Measurements from ENCODE around the gene TBL2.
A peak's percentile ranks its signal among the peaks of the same experiment; 100 is the strongest.
"Not testable (repeated sequence)": the region's sequence is repeated elsewhere in the genome, so short reads cannot be mapped to it uniquely, and the experiment has no call there.

Gene TBL2

GRCh38 chr7:73578342-73579128, at the start of gene TBL2:
TSS of gene TBL2 (minus strand) at chr7:73578579. CDS start at chr7:73578549, 30 bp downstream.
- Histone ChIP-seq H3K27me3 (ENCODE audit: control insufficient read depth, insufficient read depth, low read length) (peaks cover 36% of the 10 kb centered on the region), H3K36me3 (ENCODE audit: control insufficient read depth, insufficient read depth, low read length) (peaks cover 12% of the 10 kb centered on the region), H3K4me1 (ENCODE audit: control insufficient read depth, insufficient read depth, low read length) (no peaks in the 10 kb centered on the region), H3K9ac (ENCODE audit: low read depth, low read length) (peak within 1 kb of the TSS; percentile 88), H3K4me3 (ENCODE audit: low read depth, low read length) (peak within 1 kb of the TSS; percentile 79), H3K9me3 (ENCODE audit: control insufficient read depth, insufficient read depth, low read length) (no peaks in the 10 kb centered on the region)

- H3K36me3 ChIP-seq (ENCODE audit: control insufficient read depth, insufficient read depth, low read length): no peaks in the 10 kb centered on the region
- no peaks in the 10 kb centered on the region for H3K9me3 ChIP-seq (ENCODE audit: control insufficient read depth, insufficient read depth, low read length)
- peaks cover 3% of the 10 kb centered on the region for H3K4me1 ChIP-seq (ENCODE audit: control insufficient read depth, insufficient read depth, low read length)
- H3K9ac ChIP-seq (ENCODE audit: low read depth, low read length): no peak overlapping the region
- H3K27me3 ChIP-seq (ENCODE audit: control insufficient read depth, insufficient read depth, low read length): peaks cover 17% of the 10 kb centered on the region
- H3K4me3 ChIP-seq (ENCODE audit: low read depth, low read length): no peak overlapping the region
Observed at GRCh38 chr7:73626814-73627213, 48.4 kb upstream of the TBL2 start.

GRCh38 chr7:73625276-73625675, 46.9 kb upstream of the TBL2 start:
- Histone ChIP-seq H3K9ac (ENCODE audit: low read depth, low read length) (no peak overlapping the region), H3K4me1 (ENCODE audit: control insufficient read depth, insufficient read depth, low read length) (peaks cover 3% of the 10 kb centered on the region), H3K36me3 (ENCODE audit: control insufficient read depth, insufficient read depth, low read length) (no peaks in the 10 kb centered on the region), H3K4me3 (ENCODE audit: low read depth, low read length) (no peak overlapping the region), H3K9me3 (ENCODE audit: control insufficient read depth, insufficient read depth, low read length) (no peaks in the 10 kb centered on the region), H3K27me3 (ENCODE audit: control insufficient read depth, insufficient read depth, low read length) (peaks cover 21% of the 10 kb centered on the region)

GRCh38 chr7:73624669-73625001, 46.3 kb upstream of the TBL2 start:
- Histone ChIP-seq H3K4me3 (ENCODE audit: low read depth, low read length) (peak overlapping the region; percentile 27), H3K4me1 (ENCODE audit: control insufficient read depth, insufficient read depth, low read length) (peaks cover 3% of the 10 kb centered on the region), H3K9ac (ENCODE audit: low read depth, low read length) (no peak overlapping the region), H3K27me3 (ENCODE audit: control insufficient read depth, insufficient read depth, low read length) (peaks cover 21% of the 10 kb centered on the region), H3K36me3 (ENCODE audit: control insufficient read depth, insufficient read depth, low read length) (no peaks in the 10 kb centered on the region), H3K9me3 (ENCODE audit: control insufficient read depth, insufficient read depth, low read length) (no peaks in the 10 kb centered on the region)

GRCh38 chr7:73623798-73624668, 45.7 kb upstream of the TBL2 start, which contains the start of gene MLXIPL:
TSS of gene MLXIPL (minus strand) at chr7:73624522. CDS start at chr7:73624492, 30 bp downstream.
- H3K4me3 ChIP-seq (ENCODE audit: low read depth, low read length): peak within 1 kb of the TSS; percentile 63
- no peaks in the 10 kb centered on the region for H3K36me3 ChIP-seq (ENCODE audit: control insufficient read depth, insufficient read depth, low read length)
- H3K9me3 ChIP-seq (ENCODE audit: control insufficient read depth, insufficient read depth, low read length): no peaks in the 10 kb centered on the region
- no peak within 1 kb of the TSS for H3K9ac ChIP-seq (ENCODE audit: low read depth, low read length)
- H3K27me3 ChIP-seq (ENCODE audit: control insufficient read depth, insufficient read depth, low read length): peaks cover 21% of the 10 kb centered on the region
- peaks cover 3% of the 10 kb centered on the region for H3K4me1 ChIP-seq (ENCODE audit: control insufficient read depth, insufficient read depth, low read length)

- Histone ChIP-seq H3K9ac (ENCODE audit: low read depth, low read length) (no peak overlapping the region), H3K4me1 (ENCODE audit: control insufficient read depth, insufficient read depth, low read length) (peaks cover 3% of the 10 kb centered on the region), H3K36me3 (ENCODE audit: control insufficient read depth, insufficient read depth, low read length) (no peaks in the 10 kb centered on the region), H3K4me3 (ENCODE audit: low read depth, low read length) (peak overlapping the region; percentile 63), H3K27me3 (ENCODE audit: control insufficient read depth, insufficient read depth, low read length) (peaks cover 21% of the 10 kb centered on the region), H3K9me3 (ENCODE audit: control insufficient read depth, insufficient read depth, low read length) (no peaks in the 10 kb centered on the region)
Observed at GRCh38 chr7:73622909-73623797, 44.8 kb upstream of the TBL2 start.

GRCh38 chr7:73622527-73622908, 44.1 kb upstream of the TBL2 start:
- peak overlapping the region; percentile 63 for H3K4me3 ChIP-seq (ENCODE audit: low read depth, low read length)
- H3K9ac ChIP-seq (ENCODE audit: low read depth, low read length): no peak overlapping the region
- peaks cover 21% of the 10 kb centered on the region for H3K27me3 ChIP-seq (ENCODE audit: control insufficient read depth, insufficient read depth, low read length)
- no peaks in the 10 kb centered on the region for H3K36me3 ChIP-seq (ENCODE audit: control insufficient read depth, insufficient read depth, low read length)
- peaks cover 3% of the 10 kb centered on the region for H3K4me1 ChIP-seq (ENCODE audit: control insufficient read depth, insufficient read depth, low read length)
- no peaks in the 10 kb centered on the region for H3K9me3 ChIP-seq (ENCODE audit: control insufficient read depth, insufficient read depth, low read length)

- Histone ChIP-seq H3K4me3 (ENCODE audit: low read depth, low read length) (no peak overlapping the region), H3K4me1 (ENCODE audit: control insufficient read depth, insufficient read depth, low read length) (peaks cover 3% of the 10 kb centered on the region), H3K9me3 (ENCODE audit: control insufficient read depth, insufficient read depth, low read length) (no peaks in the 10 kb centered on the region), H3K27me3 (ENCODE audit: control insufficient read depth, insufficient read depth, low read length) (peaks cover 18% of the 10 kb centered on the region), H3K36me3 (ENCODE audit: control insufficient read depth, insufficient read depth, low read length) (no peaks in the 10 kb centered on the region), H3K9ac (ENCODE audit: low read depth, low read length) (no peak overlapping the region)
Observed at GRCh38 chr7:73621168-73622063, 43.0 kb upstream of the TBL2 start.

- not testable (repeated sequence) for H3K9me3 ChIP-seq (ENCODE audit: control insufficient read depth, insufficient read depth, low read length); H3K4me1 ChIP-seq (ENCODE audit: control insufficient read depth, insufficient read depth, low read length); H3K9ac ChIP-seq (ENCODE audit: low read depth, low read length); H3K4me3 ChIP-seq (ENCODE audit: low read depth, low read length); H3K36me3 ChIP-seq (ENCODE audit: control insufficient read depth, insufficient read depth, low read length)
- H3K27me3 ChIP-seq (ENCODE audit: control insufficient read depth, insufficient read depth, low read length): peaks cover 14% of the 10 kb centered on the region
Observed at GRCh38 chr7:73619394-73619793, 41.0 kb upstream of the TBL2 start.

- Histone ChIP-seq H3K36me3 (ENCODE audit: control insufficient read depth, insufficient read depth, low read length) (no peaks in the 10 kb centered on the region), H3K9ac (ENCODE audit: low read depth, low read length) (no peak overlapping the region), H3K4me3 (ENCODE audit: low read depth, low read length) (no peak overlapping the region), H3K9me3 (ENCODE audit: control insufficient read depth, insufficient read depth, low read length) (no peaks in the 10 kb centered on the region), H3K27me3 (ENCODE audit: control insufficient read depth, insufficient read depth, low read length) (peaks cover 9% of the 10 kb centered on the region), H3K4me1 (ENCODE audit: control insufficient read depth, insufficient read depth, low read length) (no peaks in the 10 kb centered on the region)
Observed at GRCh38 chr7:73618538-73618937, 40.2 kb upstream of the TBL2 start.

All from iPS-15b (cell line).